Activated T-helper 2 cell treated with anti-CD3 and anti-CD28 coated beads, Interferon-gamma antibody, Interleukin-2, Interleukin-4, amounts not matched to agents 10 μg/mL and 5 μg/mL and 100 μg/mL, durations not matched to agents 14 hours and 24 hours and 36 hours (primary cell): ENCODE data around the gene ZNF319. TPM values are rescaled to one million over a fixed set of nuclear protein-coding genes. Genes with fewer than 3 reads are reported as not detected.

Source experiments
- DNase-seq: peaks from one replicate; pipeline ENCODE4 v3.0.0; 2021; ENCODE audit warnings: low spot score
- H3K27ac Mint-ChIP-seq: one replicate; pipeline ENCODE4 v1.8.0; 2021; ENCODE audit warnings: mixed read lengths
- H3K27me3 Mint-ChIP-seq: one replicate; pipeline ENCODE4 v1.8.0; 2021; ENCODE audit warnings: low read depth, mixed read lengths
- H3K36me3 Mint-ChIP-seq: one replicate; pipeline ENCODE4 v1.8.0; 2021; ENCODE audit warnings: low read depth, mixed read lengths
- H3K4me1 Mint-ChIP-seq: one replicate; pipeline ENCODE4 v1.8.0; 2021; ENCODE audit warnings: low read depth, mixed read lengths
- H3K4me3 Mint-ChIP-seq: one replicate; pipeline ENCODE4 v1.8.0; 2021; ENCODE audit warnings: low read depth, mild to moderate bottlenecking, moderate library complexity, mixed read lengths
- H3K9me3 Mint-ChIP-seq: one replicate; pipeline ENCODE4 v1.8.0; 2021; ENCODE audit warnings: mixed read lengths
- intact Hi-C: fragments of 100-400 bp; cut with micrococcal nuclease; formaldehyde crosslinking; loops from one replicate; pipeline ENCODE4 v1.15.1; 2023
- total RNA-seq: library from RNA; stranded (reverse); gene quantifications from 2 replicates; pipeline ENCODE4 v1.2.3, GENCODE V29; 2022

ZNF319 gene
- total RNA-seq, 1 donor from 2014 or later, result 7.3 TPM

DNA sequence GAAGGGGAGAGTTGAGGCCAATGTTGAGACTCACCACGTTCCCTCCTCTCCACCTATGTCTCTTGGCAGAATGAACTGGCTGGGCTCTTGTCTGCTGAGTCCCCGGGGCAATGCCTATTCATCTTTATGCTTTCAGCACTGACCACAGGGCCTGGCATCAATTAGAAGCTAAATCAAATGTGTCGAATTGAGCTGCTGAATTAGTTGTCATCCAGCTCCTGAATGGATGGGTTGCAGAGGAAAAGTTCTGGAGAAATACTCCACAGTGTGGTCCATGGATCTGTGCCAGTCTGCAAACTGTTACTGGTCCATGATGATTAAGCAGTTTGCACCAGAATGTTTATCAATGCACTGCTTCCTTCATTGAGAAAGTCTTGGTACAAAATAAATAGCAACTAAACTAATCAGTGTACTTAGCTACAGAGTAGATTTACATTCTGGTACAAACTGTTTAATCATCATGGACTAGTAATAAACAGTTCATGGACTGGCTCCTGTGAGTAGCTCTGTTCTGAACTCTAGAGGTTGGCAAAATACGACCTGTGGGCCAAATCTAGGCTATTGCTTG, 34.2 kb downstream of the ZNF319 start:
- no peak for DNase-seq
- Mint-ChIP-seq H3K27ac (no peak overlapping the region), H3K4me1 (no peaks in the 10 kb centered on the region), H3K36me3 (no peaks in the 10 kb centered on the region), H3K9me3 (no peaks in the 10 kb centered on the region), H3K4me3 (no peak overlapping the region), H3K27me3 (no peaks in the 10 kb centered on the region)
- intact Hi-C loops, result no loop called here

DNA sequence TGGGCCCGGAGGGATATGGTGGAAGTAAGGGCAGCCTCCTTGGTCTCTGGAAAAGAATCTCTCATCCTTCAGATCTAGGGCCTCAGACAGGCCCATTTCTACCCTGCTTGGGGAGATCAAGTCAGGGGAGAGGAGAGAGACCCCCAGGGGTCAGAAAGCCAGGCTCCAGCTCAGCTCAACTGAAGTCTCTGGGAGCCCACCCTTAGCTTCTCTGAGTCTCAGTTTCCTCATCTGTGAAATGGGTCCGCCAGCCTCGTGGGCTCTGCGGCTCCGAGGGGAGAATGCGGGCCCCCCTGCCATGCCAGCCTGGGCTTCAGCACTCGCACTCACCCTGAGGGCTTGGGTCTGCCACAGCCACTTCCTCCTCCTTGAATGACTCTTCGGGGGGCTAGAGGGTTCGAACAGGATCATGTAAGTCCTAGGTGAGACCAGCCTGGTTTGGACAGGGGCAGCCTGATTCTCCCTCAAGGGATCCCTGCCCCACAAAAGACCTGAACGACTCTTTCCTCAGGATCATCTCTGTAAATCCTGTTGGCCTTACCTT, 36.2 kb downstream of the ZNF319 start:
- intact Hi-C loops, result no loop called here
- H3K27me3 Mint-ChIP-seq, result no peaks in the 10 kb centered on the region
- no peaks in the 10 kb centered on the region for H3K9me3 Mint-ChIP-seq
- H3K27ac Mint-ChIP-seq, result no peak overlapping the region
- no peaks in the 10 kb centered on the region for H3K4me1 Mint-ChIP-seq
- no peak for DNase-seq
- no peak overlapping the region for H3K4me3 Mint-ChIP-seq
- no peaks in the 10 kb centered on the region for H3K36me3 Mint-ChIP-seq

DNA sequence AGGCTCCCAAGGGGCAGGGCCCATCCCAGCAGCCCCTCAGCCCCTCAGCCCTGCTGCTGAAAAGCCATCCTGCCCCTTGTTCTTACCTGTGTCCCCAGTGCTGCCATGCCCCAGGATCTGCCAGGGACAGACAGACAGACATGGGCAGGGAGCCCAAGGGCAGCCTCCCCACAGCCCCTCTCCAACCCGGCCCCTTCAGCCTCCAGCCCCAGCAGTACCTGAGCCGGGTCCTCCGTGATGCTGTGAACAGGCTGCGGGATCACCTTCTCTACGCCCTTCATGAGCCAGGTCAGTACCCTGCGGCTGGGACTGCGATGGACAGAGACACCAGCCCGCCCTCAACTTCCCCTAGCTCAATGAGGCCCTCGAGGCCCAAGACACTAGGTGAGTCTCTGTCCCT, 37.7 kb downstream of the ZNF319 start:
- Mint-ChIP-seq H3K4me1 (no peaks in the 10 kb centered on the region), H3K4me3 (no peak overlapping the region), H3K27me3 (no peaks in the 10 kb centered on the region), H3K36me3 (no peaks in the 10 kb centered on the region), H3K27ac (no peak overlapping the region), H3K9me3 (no peaks in the 10 kb centered on the region)
- intact Hi-C loops, result no loop called here
- no peak for DNase-seq

DNA sequence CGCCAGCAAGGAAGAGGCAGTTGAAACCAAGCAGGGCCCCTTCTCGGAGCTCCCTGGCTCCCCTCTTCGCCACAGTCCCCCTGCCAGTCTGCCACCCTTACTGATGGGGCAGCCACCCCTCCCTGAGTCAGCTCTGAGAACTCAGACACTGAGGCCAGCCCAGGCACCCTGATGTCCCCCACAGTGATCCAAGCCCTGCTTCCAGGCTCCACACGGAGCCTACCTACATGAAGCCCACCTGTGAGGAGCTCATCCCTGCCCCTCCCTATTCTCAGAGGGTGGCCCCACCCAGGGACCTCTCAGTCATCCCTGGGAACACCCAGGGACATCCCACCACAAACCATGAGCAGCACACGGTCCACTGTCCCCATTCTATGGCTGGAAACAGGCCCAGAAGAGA, 38.4 kb downstream of the ZNF319 start:
- intact Hi-C loops, result no loop called here
- Mint-ChIP-seq H3K36me3 (no peaks in the 10 kb centered on the region), H3K27ac (no peak overlapping the region), H3K4me3 (no peak overlapping the region), H3K27me3 (no peaks in the 10 kb centered on the region), H3K4me1 (no peaks in the 10 kb centered on the region), H3K9me3 (no peaks in the 10 kb centered on the region)
- no peak for DNase-seq

DNA sequence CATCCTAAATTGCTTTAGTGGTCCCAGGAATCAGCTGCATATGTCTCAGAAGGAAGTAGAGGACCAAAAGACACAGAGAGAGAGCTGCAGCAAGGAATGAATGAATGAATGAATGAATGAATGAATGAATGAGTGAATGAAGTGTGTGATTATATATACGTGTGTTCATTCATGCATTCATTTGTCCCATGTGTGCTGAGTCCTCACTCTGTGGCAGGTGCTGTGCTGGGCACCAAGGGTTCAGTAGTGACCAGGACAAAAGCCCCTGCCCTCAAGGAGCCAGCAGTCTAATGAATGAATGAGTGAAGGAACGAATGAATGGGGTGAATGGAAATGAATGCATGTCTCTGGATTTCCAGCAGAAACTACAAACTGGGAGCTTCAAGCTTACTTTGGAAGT, 38.9 kb downstream of the ZNF319 start:
- intact Hi-C loops, result no loop called here
- DNase-seq, result no peak
- Mint-ChIP-seq H3K4me3 (no peak overlapping the region), H3K9me3 (no peaks in the 10 kb centered on the region), H3K27ac (no peak overlapping the region), H3K36me3 (no peaks in the 10 kb centered on the region), H3K27me3 (no peaks in the 10 kb centered on the region), H3K4me1 (no peaks in the 10 kb centered on the region)

DNA sequence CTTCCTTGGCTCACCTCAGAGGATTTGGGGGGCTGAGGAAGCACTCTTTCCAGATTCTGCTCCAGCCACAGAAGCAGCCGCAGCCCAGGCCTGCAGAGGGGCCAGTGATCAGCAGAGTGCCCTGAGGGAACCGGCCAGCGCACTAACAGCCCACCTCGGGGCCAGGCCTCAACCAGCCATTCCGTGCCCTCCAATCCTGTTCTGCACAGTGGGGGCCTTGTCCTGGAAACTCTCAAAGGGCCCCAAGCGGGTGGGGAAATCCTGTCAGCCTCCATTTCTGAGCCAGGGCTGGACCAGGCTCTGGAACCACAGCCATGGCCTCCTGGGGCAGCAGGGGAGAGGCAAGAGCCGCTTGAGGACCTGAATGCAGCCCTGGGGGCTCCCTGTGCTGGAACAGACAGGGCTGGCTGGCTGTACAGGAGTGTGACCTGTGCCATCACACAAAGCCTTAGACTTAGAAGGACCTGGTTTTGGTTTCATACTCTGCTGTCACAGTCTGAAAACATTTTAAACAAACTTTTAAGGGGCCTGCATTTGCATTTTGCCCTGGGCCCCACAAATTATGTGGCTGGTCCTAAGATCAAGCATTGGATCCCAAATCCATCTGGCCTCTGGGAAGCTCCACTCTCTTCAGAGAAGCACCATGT, 39.5 kb downstream of the ZNF319 start:
- H3K27ac Mint-ChIP-seq, result no peak overlapping the region
- no peak overlapping the region for H3K4me3 Mint-ChIP-seq
- H3K4me1 Mint-ChIP-seq, result no peaks in the 10 kb centered on the region
- intact Hi-C loops, result no loop called here
- DNase-seq, result no peak
- H3K9me3 Mint-ChIP-seq, result no peaks in the 10 kb centered on the region
- H3K36me3 Mint-ChIP-seq, result no peaks in the 10 kb centered on the region
- H3K27me3 Mint-ChIP-seq, result no peaks in the 10 kb centered on the region

DNA sequence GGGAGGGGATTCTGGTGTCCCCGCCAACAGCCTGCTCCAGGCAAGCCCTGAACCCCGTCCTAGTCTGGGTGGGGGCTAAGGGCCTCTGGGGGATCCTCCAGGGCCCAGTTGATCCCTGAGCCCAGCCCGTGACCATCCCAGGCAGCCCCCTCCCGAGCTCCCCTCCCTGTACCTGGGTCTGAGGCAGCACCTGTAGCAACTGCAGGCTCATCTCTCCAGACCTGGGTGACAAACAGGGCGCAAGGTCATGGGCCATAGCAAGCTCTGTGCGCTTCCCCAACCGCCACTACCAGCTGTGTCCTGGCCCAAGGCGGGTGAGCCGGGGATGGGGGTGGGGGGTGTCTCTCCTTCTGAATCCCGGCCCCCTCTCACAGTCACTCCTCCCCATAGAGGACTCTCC, 40.2 kb downstream of the ZNF319 start:
- no peaks in the 10 kb centered on the region for H3K27me3 Mint-ChIP-seq
- H3K27ac Mint-ChIP-seq, result no peak overlapping the region
- intact Hi-C loops, result no loop called here
- no peaks in the 10 kb centered on the region for H3K4me1 Mint-ChIP-seq
- no peaks in the 10 kb centered on the region for H3K9me3 Mint-ChIP-seq
- no peak for DNase-seq
- no peak overlapping the region for H3K4me3 Mint-ChIP-seq
- H3K36me3 Mint-ChIP-seq, result no peaks in the 10 kb centered on the region

DNA sequence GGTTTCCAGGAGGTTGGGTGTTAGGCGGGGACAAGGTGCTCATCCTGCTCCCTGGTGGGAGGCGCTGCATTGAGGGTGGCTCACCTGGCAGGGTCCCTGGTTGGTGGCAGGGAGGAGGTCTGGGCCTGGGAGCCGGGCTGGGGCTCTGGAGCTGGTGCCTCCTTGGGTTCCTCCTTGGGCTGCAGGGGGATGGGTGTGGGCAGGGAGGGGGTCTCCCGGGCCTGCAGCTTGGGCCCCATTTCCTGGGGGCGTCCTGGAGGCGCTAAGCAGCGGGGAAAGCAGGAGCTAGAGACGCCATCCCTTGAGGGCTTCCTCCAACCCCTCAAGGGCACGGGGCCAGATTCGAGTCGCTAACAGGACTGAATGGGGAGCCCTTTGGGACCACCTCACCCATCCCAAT, 40.7 kb downstream of the ZNF319 start:
- Mint-ChIP-seq H3K4me1 (no peaks in the 10 kb centered on the region), H3K9me3 (no peaks in the 10 kb centered on the region), H3K27ac (no peak overlapping the region), H3K36me3 (no peaks in the 10 kb centered on the region), H3K4me3 (no peak overlapping the region), H3K27me3 (no peaks in the 10 kb centered on the region)
- no peak for DNase-seq
- intact Hi-C loops, result no loop called here

DNA sequence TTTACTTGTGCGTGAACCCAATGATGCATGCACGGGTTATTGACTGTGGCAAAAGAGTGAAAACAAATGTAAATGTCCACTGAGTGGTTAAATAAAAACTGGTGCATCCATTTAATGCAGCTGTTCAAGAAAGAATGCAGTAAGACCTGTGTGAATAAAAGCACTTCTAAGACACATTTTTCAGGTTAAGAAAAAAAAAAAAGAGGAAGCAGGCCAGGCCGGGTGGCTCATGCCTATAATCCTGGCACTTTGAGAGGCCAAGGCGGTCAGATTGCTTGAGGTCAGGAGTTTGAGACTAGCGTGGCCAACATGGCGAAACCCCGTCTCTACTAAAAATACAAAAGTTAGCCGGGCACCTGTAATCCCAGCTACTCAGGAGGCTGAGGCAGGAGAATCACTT, 41.4 kb downstream of the ZNF319 start:
- intact Hi-C loops, result no loop called here
- Mint-ChIP-seq H3K36me3 (no peaks in the 10 kb centered on the region), H3K27ac (no peak overlapping the region), H3K27me3 (no peaks in the 10 kb centered on the region), H3K9me3 (no peaks in the 10 kb centered on the region), H3K4me1 (no peaks in the 10 kb centered on the region), H3K4me3 (no peak overlapping the region)
- no peak for DNase-seq

DNA sequence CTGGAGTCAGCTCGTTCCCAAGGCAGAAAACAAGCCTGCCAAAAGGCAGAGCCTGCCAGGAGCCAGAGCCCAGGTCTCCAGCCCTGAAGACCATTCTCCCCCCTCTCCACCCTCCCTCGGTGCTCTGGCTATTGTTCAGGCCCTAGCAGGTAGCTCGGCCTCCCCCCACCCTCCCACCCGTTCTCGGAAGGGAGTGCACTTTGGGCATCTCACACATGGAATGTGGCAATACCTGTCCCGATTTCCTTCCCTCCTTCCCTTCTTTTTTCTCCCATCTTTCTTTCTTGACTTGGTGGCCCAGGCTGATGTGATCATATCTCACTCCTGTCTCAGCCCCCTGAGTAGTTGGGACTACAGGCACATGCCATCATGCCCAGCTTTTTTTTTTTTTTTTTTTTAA, 41.9 kb downstream of the ZNF319 start:
- Mint-ChIP-seq H3K27ac (no peak overlapping the region), H3K27me3 (no peaks in the 10 kb centered on the region), H3K4me3 (no peak overlapping the region), H3K9me3 (no peaks in the 10 kb centered on the region), H3K36me3 (no peaks in the 10 kb centered on the region), H3K4me1 (no peaks in the 10 kb centered on the region)
- no peak for DNase-seq
- intact Hi-C loops, result no loop called here

DNA sequence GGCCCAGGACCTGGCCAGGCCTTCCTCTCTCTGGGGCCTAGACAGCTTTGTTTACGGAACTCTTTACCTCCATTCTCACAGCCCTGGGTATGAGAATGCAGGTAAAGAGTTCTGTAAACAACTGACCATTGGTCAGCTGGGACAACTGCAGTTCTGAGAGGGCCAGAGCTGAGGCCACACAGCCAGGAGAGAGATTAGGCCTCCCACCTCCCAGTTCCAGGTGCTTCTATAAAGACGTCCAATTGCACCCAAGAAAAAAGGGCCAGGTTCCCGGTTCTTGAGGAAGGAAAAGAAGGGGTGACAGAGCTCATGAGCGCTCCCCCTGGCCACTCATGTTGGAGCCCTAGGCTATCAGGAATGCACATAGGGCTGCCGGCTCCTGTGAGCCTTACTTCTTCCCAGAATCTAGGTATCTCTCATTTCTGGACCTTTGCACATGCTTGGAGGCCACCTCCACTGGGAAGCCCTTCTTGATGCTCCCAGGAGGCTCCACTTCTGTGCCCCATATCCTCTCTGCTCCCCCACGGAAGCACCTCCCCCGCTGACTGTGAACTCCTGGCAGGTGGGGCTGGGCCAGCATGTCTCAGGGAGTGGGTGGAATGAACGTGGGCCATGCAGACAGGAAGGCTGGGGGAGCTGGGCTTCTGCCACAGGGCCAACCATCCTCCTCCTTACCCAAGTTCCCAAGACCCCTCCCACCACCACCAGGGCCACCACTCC, 42.6 kb downstream of the ZNF319 start:
- no peaks in the 10 kb centered on the region for H3K27me3 Mint-ChIP-seq
- H3K4me3 Mint-ChIP-seq, result no peak overlapping the region
- no peak overlapping the region for H3K27ac Mint-ChIP-seq
- intact Hi-C loops, result no loop called here
- no peaks in the 10 kb centered on the region for H3K9me3 Mint-ChIP-seq
- DNase-seq, result no peak
- no peaks in the 10 kb centered on the region for H3K4me1 Mint-ChIP-seq
- H3K36me3 Mint-ChIP-seq, result no peaks in the 10 kb centered on the region

DNA sequence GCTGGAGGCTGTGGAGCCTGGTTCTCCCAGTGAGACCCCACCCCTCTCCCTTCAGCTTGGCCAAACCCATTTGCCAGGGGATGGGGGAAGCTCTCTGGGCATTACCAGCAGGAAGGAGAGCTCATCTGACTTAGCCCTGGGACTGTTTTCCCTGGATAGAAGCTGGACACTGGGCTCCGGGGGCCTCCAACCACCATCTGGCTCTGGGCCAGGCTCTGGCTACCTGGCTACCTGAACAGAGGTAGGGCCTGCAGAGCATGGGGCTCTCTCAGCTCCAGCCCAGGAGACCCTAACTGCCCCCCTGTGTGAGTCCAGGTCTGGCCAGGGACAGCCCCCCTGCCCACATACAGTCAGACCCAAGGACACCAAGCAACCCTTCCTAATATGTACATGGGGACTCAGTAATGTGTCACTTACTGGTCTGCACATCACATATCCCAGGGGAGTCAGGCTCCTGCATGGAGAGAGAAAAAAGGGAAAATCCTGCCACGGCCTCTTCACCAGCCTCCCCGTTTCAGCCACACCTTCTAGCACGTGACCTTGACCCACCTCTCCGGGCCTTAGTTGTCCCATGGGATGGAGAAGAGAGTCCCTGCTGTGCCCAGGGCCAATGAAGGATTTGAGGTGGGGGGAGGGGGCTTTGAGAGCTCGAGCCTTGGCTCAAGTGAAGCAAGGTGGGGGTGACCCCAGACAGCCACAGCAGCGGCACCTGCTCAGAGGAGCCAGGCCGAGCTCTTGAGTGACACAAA, 43.4 kb downstream of the ZNF319 start:
- Mint-ChIP-seq H3K9me3 (no peaks in the 10 kb centered on the region), H3K27me3 (no peaks in the 10 kb centered on the region), H3K27ac (no peak overlapping the region), H3K36me3 (no peaks in the 10 kb centered on the region), H3K4me3 (no peak overlapping the region), H3K4me1 (no peaks in the 10 kb centered on the region)
- intact Hi-C loops, result no loop called here
- DNase-seq, result no peak
